Measurements from ENCODE around the gene SESN1.

DNA sequence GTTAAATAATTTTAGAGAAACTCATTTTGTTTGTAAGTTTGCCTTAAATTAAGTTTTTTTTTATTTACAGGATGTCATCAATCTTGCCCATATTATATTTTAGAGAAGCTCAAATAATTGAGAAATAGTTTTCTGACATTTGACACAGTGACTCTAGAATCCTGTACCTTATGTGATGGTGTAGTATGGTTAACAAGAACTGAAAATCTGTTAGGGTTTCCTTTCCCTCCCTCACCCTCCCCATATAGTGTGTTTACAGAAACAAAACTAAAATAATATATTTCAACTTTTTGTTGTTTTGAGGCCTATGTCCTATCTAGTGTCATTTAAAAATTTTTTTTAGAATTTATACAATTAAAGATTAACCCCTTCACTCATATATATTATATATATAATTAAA lies 91.8 kb downstream of the SESN1 start:
- no peak for TF ChIP-seq POLR2A (IDR thresholded peaks at IDR 0.05)
- TF ChIP-seq, protein P1, sequence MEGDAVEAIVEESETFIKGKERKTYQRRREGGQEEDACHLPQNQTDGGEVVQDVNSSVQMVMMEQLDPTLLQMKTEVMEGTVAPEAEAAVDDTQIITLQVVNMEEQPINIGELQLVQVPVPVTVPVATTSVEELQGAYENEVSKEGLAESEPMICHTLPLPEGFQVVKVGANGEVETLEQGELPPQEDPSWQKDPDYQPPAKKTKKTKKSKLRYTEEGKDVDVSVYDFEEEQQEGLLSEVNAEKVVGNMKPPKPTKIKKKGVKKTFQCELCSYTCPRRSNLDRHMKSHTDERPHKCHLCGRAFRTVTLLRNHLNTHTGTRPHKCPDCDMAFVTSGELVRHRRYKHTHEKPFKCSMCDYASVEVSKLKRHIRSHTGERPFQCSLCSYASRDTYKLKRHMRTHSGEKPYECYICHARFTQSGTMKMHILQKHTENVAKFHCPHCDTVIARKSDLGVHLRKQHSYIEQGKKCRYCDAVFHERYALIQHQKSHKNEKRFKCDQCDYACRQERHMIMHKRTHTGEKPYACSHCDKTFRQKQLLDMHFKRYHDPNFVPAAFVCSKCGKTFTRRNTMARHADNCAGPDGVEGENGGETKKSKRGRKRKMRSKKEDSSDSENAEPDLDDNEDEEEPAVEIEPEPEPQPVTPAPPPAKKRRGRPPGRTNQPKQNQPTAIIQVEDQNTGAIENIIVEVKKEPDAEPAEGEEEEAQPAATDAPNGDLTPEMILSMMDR (IDR thresholded peaks at IDR 0.05) = no peak

Measured in right lobe of liver (tissue), 4 donors.